Parathyroid adenoma (tissue), 2 donors: ENCODE measurements around the gene KLK14.

Experiments
- H2AFZ ChIP-seq: fragments of 300-600 bp; sonication (generic); one replicate; pipeline ENCODE4 v1.7.0; 2017; ENCODE audit warnings: antibody characterized with exemption, mild to moderate bottlenecking
- H3K27ac ChIP-seq: fragments of 300-600 bp; sonication (generic); one replicate; pipeline ENCODE4 v1.7.0; 2017
- H3K27me3 ChIP-seq: fragments of 300-600 bp; sonication (generic); one replicate; pipeline ENCODE4 v1.7.0; 2017; ENCODE audit warnings: low read length; ENCODE audit not compliant: control insufficient read depth, insufficient read depth
- H3K36me3 ChIP-seq: fragments of 300-600 bp; sonication (generic); one replicate; pipeline ENCODE4 v1.7.0; 2017; ENCODE audit warnings: low read length; ENCODE audit not compliant: control insufficient read depth, insufficient read depth
- H3K4me1 ChIP-seq: fragments of 300-600 bp; sonication (generic); one replicate; pipeline ENCODE4 v1.7.0; 2017; ENCODE audit warnings: control low read depth
- H3K4me2 ChIP-seq: fragments of 300-600 bp; sonication (generic); one replicate; pipeline ENCODE4 v1.7.0; 2017; ENCODE audit warnings: low read length
- H3K4me3 ChIP-seq: fragments of 300-600 bp; sonication (generic); one replicate; pipeline ENCODE4 v1.7.0; 2017; ENCODE audit warnings: low read depth, low read length
- H3K79me2 ChIP-seq: fragments of 300-600 bp; sonication (generic); one replicate; pipeline ENCODE4 v1.7.0; 2017; ENCODE audit warnings: control low read depth
- H3K9ac ChIP-seq: fragments of 300-600 bp; sonication (generic); one replicate; pipeline ENCODE4 v1.7.0; 2017; ENCODE audit warnings: mild to moderate bottlenecking
- H3K9me3 ChIP-seq: fragments of 300-600 bp; sonication (generic); one replicate; pipeline ENCODE4 v1.7.0; 2017; ENCODE audit warnings: low read length; ENCODE audit not compliant: control insufficient read depth
- TF ChIP-seq, protein P1 (sequence below): fragments of 300-600 bp; sonication (generic); IDR thresholded peaks from one replicate; pipeline ENCODE4 v1.7.0; 2017; ENCODE audit warnings: antibody characterized with exemption, mild to moderate bottlenecking
- donor health status: primary hyperparathyroidism.

Gene KLK14

DNA sequence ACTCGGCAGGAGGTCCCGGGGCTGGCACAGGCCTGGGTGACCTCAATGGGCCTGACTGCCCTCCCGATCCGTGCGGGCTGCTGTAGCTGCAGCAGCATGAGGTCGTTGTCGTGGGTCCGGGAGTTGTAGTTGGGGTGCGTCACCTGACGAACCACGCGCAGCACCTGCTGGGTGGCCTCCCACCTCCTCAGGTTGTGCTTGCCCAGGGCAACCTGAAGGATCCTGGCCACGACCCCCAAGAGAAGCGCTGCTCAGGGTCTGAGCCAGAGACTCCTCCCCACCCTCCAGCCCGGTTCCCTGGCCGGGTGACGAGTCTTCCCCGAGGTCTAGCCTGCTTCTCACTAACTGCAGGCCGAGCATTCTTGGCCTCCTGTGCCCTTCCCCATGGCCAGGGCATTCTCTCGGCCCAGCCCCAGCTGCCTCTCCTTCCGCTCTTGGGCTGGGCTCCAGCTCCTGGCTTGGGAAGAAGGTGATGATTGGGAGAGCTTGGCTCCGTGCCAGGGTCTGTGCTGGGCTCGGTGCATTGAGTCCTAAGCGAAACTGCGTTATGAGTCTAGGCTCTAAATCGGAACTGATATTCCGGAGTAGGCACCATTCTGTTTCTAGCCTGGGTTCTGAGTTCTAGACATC lies 3.1 kb downstream of the KLK14 start:
- no peaks in the 10 kb centered on the region for H3K36me3 ChIP-seq
- no peaks in the 10 kb centered on the region for H3K4me1 ChIP-seq
- H3K4me3 ChIP-seq: no peak overlapping the region
- H3K9me3 ChIP-seq: no peaks in the 10 kb centered on the region
- H3K27me3 ChIP-seq: no peaks in the 10 kb centered on the region
- TF ChIP-seq, protein P1, sequence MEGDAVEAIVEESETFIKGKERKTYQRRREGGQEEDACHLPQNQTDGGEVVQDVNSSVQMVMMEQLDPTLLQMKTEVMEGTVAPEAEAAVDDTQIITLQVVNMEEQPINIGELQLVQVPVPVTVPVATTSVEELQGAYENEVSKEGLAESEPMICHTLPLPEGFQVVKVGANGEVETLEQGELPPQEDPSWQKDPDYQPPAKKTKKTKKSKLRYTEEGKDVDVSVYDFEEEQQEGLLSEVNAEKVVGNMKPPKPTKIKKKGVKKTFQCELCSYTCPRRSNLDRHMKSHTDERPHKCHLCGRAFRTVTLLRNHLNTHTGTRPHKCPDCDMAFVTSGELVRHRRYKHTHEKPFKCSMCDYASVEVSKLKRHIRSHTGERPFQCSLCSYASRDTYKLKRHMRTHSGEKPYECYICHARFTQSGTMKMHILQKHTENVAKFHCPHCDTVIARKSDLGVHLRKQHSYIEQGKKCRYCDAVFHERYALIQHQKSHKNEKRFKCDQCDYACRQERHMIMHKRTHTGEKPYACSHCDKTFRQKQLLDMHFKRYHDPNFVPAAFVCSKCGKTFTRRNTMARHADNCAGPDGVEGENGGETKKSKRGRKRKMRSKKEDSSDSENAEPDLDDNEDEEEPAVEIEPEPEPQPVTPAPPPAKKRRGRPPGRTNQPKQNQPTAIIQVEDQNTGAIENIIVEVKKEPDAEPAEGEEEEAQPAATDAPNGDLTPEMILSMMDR: no peak
- H2AFZ ChIP-seq: no peak overlapping the region
- H3K9ac ChIP-seq: no peak overlapping the region
- no peak overlapping the region for H3K27ac ChIP-seq
- no peaks in the 10 kb centered on the region for H3K79me2 ChIP-seq
- no peak overlapping the region for H3K4me2 ChIP-seq

DNA sequence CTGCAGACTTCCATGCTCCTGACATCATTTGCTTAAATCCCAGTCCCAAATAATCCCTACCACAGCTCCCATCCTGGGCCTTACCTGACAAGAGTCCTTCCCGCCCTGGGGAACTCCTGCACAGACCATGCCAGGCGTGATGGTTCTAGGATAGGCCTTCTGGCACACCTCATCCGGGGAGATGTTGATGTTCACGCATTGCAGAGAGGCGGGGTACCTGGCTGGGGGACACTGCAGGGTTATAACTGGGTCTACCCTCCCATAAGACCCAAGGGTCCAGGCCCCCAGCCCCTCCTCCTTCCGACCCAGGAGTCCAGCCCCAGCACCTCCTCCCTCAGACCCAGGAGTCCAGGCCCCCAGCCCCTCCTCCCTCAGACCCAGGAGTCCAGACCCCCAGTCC lies 4.0 kb downstream of the KLK14 start:
- no peak overlapping the region for H3K9ac ChIP-seq
- no peak overlapping the region for H2AFZ ChIP-seq
- H3K27ac ChIP-seq: no peak overlapping the region
- no peaks in the 10 kb centered on the region for H3K79me2 ChIP-seq
- no peaks in the 10 kb centered on the region for H3K4me1 ChIP-seq
- H3K36me3 ChIP-seq: no peaks in the 10 kb centered on the region
- no peaks in the 10 kb centered on the region for H3K9me3 ChIP-seq
- no peak overlapping the region for H3K4me3 ChIP-seq
- H3K27me3 ChIP-seq: no peaks in the 10 kb centered on the region
- TF ChIP-seq, protein P1: no peak
- no peak overlapping the region for H3K4me2 ChIP-seq

DNA sequence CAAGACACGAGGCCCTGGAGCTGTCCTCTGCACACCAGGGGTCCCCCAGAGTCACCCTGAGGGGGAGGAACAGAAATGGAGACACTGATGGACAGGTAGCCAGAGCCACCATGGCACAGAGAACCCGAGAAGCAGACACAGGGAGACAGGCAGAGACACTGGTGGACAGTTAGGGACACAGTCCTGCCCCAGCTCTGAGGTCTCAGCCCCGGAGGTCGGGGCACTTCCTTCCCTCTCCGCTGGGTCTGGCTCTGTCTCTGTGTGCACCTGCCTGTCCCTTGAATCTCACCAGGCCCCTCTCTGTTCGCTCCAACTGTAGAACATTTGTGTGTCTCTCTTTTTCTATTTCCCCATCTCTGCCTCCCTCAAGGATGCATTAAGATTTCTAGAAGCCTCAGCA lies 4.6 kb downstream of the KLK14 start:
- Histone ChIP-seq H3K36me3 (no peaks in the 10 kb centered on the region), H3K27me3 (no peaks in the 10 kb centered on the region), H3K79me2 (no peaks in the 10 kb centered on the region), H3K9me3 (no peaks in the 10 kb centered on the region), H3K4me1 (no peaks in the 10 kb centered on the region), H3K4me3 (no peak overlapping the region), H3K27ac (no peak overlapping the region), H3K9ac (no peak overlapping the region), H2AFZ (no peak overlapping the region), H3K4me2 (no peak overlapping the region)
- TF ChIP-seq, protein P1: no peak

DNA sequence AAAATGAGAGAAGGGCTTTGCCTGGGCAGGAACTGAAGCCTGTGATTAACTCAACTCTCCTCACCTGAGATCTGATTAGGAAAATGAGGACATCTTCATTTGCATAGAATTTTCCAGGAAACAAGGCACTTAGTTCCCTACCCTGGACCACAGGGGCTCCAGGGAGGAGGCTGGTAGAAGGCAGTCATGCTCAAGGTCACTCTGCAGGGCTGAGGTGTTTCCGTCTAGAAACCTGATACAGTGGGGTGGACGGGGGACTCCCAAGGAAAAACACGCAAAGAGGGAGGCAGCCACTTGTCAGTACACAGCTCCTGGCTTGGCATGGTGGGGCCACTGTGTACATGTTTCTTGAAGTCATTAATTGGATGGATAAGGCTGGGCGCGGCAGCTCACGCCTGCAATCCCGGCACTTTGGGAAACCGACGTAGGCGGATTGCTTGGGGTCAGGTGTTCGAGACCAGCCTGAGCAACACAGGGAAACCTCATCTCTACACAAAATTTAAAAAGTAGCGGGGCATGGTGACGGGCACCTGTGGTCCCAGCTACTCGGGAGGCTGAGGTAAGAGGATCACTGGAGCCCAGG lies 6.0 kb downstream of the KLK14 start:
- Histone ChIP-seq H3K4me2 (no peak overlapping the region), H2AFZ (no peak overlapping the region), H3K4me3 (no peak overlapping the region), H3K79me2 (no peaks in the 10 kb centered on the region), H3K27ac (no peak overlapping the region), H3K9ac (no peak overlapping the region), H3K27me3 (no peaks in the 10 kb centered on the region), H3K4me1 (no peaks in the 10 kb centered on the region), H3K9me3 (no peaks in the 10 kb centered on the region), H3K36me3 (no peaks in the 10 kb centered on the region)
- TF ChIP-seq, protein P1: no peak

DNA sequence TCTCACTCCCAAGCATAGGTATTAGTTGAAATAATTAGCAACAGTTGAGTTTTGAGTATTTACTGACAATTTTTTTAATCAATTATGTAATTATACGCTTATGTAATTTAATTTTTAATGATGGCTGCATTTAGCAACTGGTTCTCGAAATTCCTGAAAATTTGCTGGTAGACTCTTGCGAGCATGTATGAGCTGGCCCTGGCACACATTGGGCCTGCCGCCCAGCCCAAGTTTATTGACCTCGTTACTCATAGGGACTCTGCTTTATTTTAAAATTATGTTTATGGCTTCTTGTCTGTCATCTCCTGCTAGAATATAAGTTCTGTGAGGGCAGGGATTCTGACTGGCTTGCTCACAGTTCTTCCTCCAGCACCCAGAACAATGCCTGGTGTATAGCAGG lies 6.7 kb downstream of the KLK14 start:
- H3K4me2 ChIP-seq: no peak overlapping the region

More for the DNA sequence above, 6.7 kb downstream of the KLK14 start:
- Histone ChIP-seq H3K79me2 (no peaks in the 10 kb centered on the region), H3K27me3 (no peaks in the 10 kb centered on the region), H3K36me3 (no peaks in the 10 kb centered on the region), H3K4me3 (no peak overlapping the region), H2AFZ (no peak overlapping the region), H3K4me1 (no peaks in the 10 kb centered on the region), H3K9ac (no peak overlapping the region), H3K9me3 (no peaks in the 10 kb centered on the region), H3K27ac (no peak overlapping the region)
- TF ChIP-seq, protein P1: no peak
